Measurements from ENCODE around the gene NCR2. TPM values are rescaled to one million over a fixed set of nuclear protein-coding genes. Genes with fewer than 3 reads are reported as not detected.

Gene NCR2
- total RNA-seq, 2 experiments from 2014 or later: 0.82 to 1.00 TPM

DNA sequence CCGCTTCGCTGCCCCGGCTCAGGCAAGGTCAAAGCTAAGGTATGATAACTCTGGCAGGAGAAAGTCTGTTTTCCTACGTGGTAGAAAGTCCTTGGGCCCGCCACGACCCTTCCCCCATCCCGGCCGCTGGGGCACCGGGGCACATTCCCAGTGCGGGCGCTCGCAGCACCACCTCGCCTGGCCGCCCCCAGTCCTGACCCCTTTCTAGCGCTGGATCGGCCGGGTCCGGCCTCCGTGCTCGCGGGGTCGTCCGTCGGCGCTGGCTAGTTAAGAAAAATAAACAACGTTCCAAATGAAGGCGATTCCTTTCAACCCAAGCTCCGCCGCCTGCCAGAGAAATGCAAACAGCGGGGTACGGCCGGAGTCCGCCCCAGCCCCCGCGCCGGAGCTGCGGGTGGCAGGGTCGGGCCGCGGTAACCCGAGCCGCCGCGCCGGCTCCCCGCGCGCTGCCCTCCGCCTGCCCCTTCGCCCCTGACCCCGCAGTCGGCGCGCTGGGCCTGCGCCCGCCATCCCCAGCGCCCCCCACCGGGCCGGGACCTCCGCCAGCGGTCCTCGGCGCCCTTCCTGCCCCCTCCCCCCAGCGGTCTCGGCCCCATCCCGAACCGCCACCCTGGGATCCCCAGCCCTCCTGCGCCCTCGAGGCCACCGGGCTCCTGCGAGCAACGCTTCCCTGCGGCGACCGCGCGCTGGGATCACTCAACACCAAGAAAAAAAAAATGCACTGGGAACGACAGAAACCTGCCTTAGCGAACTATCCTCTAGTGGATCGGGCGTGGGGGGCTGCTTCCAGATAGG lies 37.6 kb downstream of the NCR2 start:
- H3K4me1 Mint-ChIP-seq: peaks cover 26% of the 10 kb centered on the region
- POLR2A ChIA-PET: interaction anchor here (0.6 kb wide), 1 partner anchor 94 kb away, joined by 5 read pairs; no protein-coding TSS in a partner anchor
- peaks cover 84% of the 10 kb centered on the region for H3K27me3 Mint-ChIP-seq
- DNase-seq (peak; percentile 40), ATAC-seq (ENCODE audit: low read depth) (no peak)
- H3K4me3 Mint-ChIP-seq: peak overlapping the region; percentile 82
- no peaks in the 10 kb centered on the region for H3K9me3 Mint-ChIP-seq
- H3K36me3 Mint-ChIP-seq: no peaks in the 10 kb centered on the region
- H3K27ac Mint-ChIP-seq: no peak overlapping the region

- ATAC-seq (ENCODE audit: low read depth) (no peak), DNase-seq (peak; percentile 44)
- H3K27me3 Mint-ChIP-seq: peaks cover 85% of the 10 kb centered on the region
- POLR2A ChIA-PET: no interaction called here
- H3K27ac Mint-ChIP-seq: no peak overlapping the region
- peak overlapping the region; percentile 32 for H3K4me3 Mint-ChIP-seq
- no peaks in the 10 kb centered on the region for H3K36me3 Mint-ChIP-seq
- no peaks in the 10 kb centered on the region for H3K9me3 Mint-ChIP-seq
- H3K4me1 Mint-ChIP-seq: peaks cover 26% of the 10 kb centered on the region
Observed at GRCh38 chr6:41373627-41373918, 38.2 kb downstream of the NCR2 start.

DNA sequence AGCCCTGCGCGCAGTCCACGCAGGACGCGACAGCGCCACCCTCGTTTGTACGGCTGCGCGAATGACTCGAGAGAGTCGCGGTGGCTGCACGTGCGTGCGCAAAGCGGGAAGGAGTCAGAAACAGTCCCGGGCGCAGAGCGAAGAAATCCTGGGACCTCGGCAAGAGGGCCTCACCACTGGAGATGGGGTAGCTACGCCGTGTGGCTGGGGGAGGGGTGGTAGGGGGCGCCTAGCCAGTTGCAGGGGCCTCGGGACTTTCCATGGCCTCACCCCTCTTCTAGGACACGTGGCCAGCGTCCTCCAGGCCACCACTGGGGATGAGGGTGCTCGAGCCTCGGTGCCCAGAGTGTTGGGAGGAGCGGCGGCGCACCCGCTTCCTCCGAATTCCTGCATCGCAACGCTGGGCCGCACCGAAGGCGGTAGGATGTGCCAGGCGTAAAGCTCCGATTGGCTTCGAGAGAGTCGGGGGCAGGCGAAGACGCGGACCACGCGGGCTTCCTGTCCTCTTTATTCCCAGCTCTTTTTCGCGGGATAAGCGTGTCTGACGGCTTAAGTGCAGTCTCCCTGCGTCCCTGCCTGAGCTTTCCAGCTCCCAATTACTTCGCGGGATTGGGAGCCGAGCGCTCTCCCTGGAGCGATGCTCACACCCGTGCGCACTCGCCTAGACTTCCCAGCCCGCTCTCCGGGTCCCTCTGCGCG lies 38.7 kb downstream of the NCR2 start:
- peaks cover 23% of the 10 kb centered on the region for H3K4me1 Mint-ChIP-seq
- H3K27ac Mint-ChIP-seq: no peak overlapping the region
- H3K36me3 Mint-ChIP-seq: no peaks in the 10 kb centered on the region
- peak; percentile 39 for DNase-seq
- peak; percentile 15 for ATAC-seq (ENCODE audit: low read depth)
- H3K9me3 Mint-ChIP-seq: no peaks in the 10 kb centered on the region
- H3K27me3 Mint-ChIP-seq: peaks cover 86% of the 10 kb centered on the region
- POLR2A ChIA-PET: no interaction called here
- H3K4me3 Mint-ChIP-seq: peak overlapping the region; percentile 9

GRCh38 chr6:41374618-41375590 lies 39.5 kb downstream of the NCR2 start:
- ATAC-seq (ENCODE audit: low read depth) (no peak), DNase-seq (no peak)
- Mint-ChIP-seq H3K4me1 (peaks cover 23% of the 10 kb centered on the region), H3K36me3 (no peaks in the 10 kb centered on the region), H3K9me3 (no peaks in the 10 kb centered on the region), H3K4me3 (peak overlapping the region; percentile 9), H3K27ac (no peak overlapping the region), H3K27me3 (peaks cover 86% of the 10 kb centered on the region)
- POLR2A ChIA-PET: interaction anchor here (0.7 kb wide), 1 partner anchor 42 kb away, joined by 3 read pairs; no protein-coding TSS in a partner anchor

- Mint-ChIP-seq H3K9me3 (no peaks in the 10 kb centered on the region), H3K36me3 (no peaks in the 10 kb centered on the region), H3K4me3 (no peak overlapping the region), H3K4me1 (peaks cover 20% of the 10 kb centered on the region), H3K27me3 (peaks cover 84% of the 10 kb centered on the region), H3K27ac (no peak overlapping the region)
- DNase-seq (no peak), ATAC-seq (ENCODE audit: low read depth) (no peak)
- POLR2A ChIA-PET: interaction anchor here (0.7 kb wide), 1 partner anchor 41 kb away, joined by 3 read pairs; no protein-coding TSS in a partner anchor
Observed at GRCh38 chr6:41375598-41376151, 40.3 kb downstream of the NCR2 start.

GRCh38 chr6:41376176-41376575 lies 40.8 kb downstream of the NCR2 start:
- no peaks in the 10 kb centered on the region for H3K36me3 Mint-ChIP-seq
- no peaks in the 10 kb centered on the region for H3K9me3 Mint-ChIP-seq
- H3K4me3 Mint-ChIP-seq: no peak overlapping the region
- ATAC-seq (ENCODE audit: low read depth) (no peak), DNase-seq (no peak)
- POLR2A ChIA-PET: no interaction called here
- peaks cover 19% of the 10 kb centered on the region for H3K4me1 Mint-ChIP-seq
- no peak overlapping the region for H3K27ac Mint-ChIP-seq
- peaks cover 83% of the 10 kb centered on the region for H3K27me3 Mint-ChIP-seq

- DNase-seq: no peak
- POLR2A ChIA-PET: no interaction called here
- Mint-ChIP-seq H3K9me3 (no peaks in the 10 kb centered on the region), H3K36me3 (no peaks in the 10 kb centered on the region), H3K27ac (no peak overlapping the region), H3K4me3 (no peak overlapping the region), H3K27me3 (peaks cover 83% of the 10 kb centered on the region), H3K4me1 (peaks cover 13% of the 10 kb centered on the region)
- no peak for ATAC-seq (ENCODE audit: low read depth)
Observed at GRCh38 chr6:41377071-41377470, 41.7 kb downstream of the NCR2 start.

- H3K9me3 Mint-ChIP-seq: no peaks in the 10 kb centered on the region
- no peak overlapping the region for H3K4me3 Mint-ChIP-seq
- peaks cover 76% of the 10 kb centered on the region for H3K27me3 Mint-ChIP-seq
- H3K36me3 Mint-ChIP-seq: no peaks in the 10 kb centered on the region
- peaks cover 7% of the 10 kb centered on the region for H3K4me1 Mint-ChIP-seq
- POLR2A ChIA-PET: no interaction called here
- no peak for ATAC-seq (ENCODE audit: low read depth)
- no peak overlapping the region for H3K27ac Mint-ChIP-seq
- DNase-seq: no peak
Observed at GRCh38 chr6:41379306-41379705, 43.9 kb downstream of the NCR2 start.

GRCh38 chr6:41386594-41386993 lies 51.2 kb downstream of the NCR2 start:
- ATAC-seq (ENCODE audit: low read depth): no peak
- Mint-ChIP-seq H3K36me3 (no peaks in the 10 kb centered on the region), H3K4me1 (peaks cover 5% of the 10 kb centered on the region), H3K27ac (no peak overlapping the region), H3K27me3 (peaks cover 53% of the 10 kb centered on the region), H3K4me3 (no peak overlapping the region), H3K9me3 (no peaks in the 10 kb centered on the region)
- POLR2A ChIA-PET: no interaction called here
- DNase-seq: no peak

GRCh38 chr6:41392246-41392645 lies 56.8 kb downstream of the NCR2 start:
- no peak for ATAC-seq (ENCODE audit: low read depth)

DNA sequence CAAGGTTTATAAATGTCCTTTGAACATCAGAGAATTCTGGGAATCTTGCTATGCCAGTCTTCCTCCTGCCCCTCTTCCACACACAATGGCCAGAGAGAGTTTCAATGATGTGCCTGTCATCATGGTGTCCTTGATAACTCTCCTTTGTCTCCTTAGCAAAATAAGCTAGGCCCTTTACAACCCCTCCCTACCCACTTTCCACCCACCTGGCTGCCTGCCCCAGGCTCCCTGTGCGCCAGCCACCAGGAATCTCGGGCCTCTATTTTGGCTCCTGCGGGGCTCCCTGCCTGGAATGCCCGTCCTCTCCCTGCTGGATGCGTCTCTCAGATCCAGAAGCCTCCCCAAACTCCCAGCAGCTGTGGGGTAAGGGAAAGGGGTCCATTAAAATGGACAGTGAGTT lies 60.9 kb downstream of the NCR2 start:
- no peak for DNase-seq
- Mint-ChIP-seq H3K27ac (no peak overlapping the region), H3K4me3 (no peak overlapping the region), H3K27me3 (peaks cover 43% of the 10 kb centered on the region), H3K4me1 (no peaks in the 10 kb centered on the region), H3K9me3 (peaks cover 11% of the 10 kb centered on the region), H3K36me3 (peaks cover 1% of the 10 kb centered on the region)
- ATAC-seq (ENCODE audit: low read depth): no peak
- POLR2A ChIA-PET: no interaction called here

More at GRCh38 chr6:41392246-41392645, 56.8 kb downstream of the NCR2 start:
- H3K9me3 Mint-ChIP-seq: peaks cover 11% of the 10 kb centered on the region
- H3K27ac Mint-ChIP-seq: no peak overlapping the region
- no peak overlapping the region for H3K4me3 Mint-ChIP-seq
- DNase-seq: no peak
- H3K36me3 Mint-ChIP-seq: peaks cover 1% of the 10 kb centered on the region
- peaks cover 46% of the 10 kb centered on the region for H3K27me3 Mint-ChIP-seq
- POLR2A ChIA-PET: no interaction called here
- no peaks in the 10 kb centered on the region for H3K4me1 Mint-ChIP-seq

- Mint-ChIP-seq H3K9me3 (peaks cover 7% of the 10 kb centered on the region), H3K4me3 (no peak overlapping the region), H3K4me1 (no peaks in the 10 kb centered on the region), H3K36me3 (peaks cover 1% of the 10 kb centered on the region), H3K27ac (no peak overlapping the region), H3K27me3 (peaks cover 41% of the 10 kb centered on the region)
- DNase-seq: no peak
- POLR2A ChIA-PET: no interaction called here
- ATAC-seq (ENCODE audit: low read depth): no peak
Observed at GRCh38 chr6:41399424-41399823, 64.0 kb downstream of the NCR2 start.
